Heart right ventricle (tissue), 16 donors: Measurements from ENCODE around the gene UBASH3B. TPM values are rescaled to one million over a fixed set of nuclear protein-coding genes. Genes with fewer than 3 reads are reported as not detected.

ENCODE experiments used
- ATAC-seq, 8 donors: fragments of 200-7000 bp; cut with Tn5 transposase; one replicate each; pipeline ENCODE4 v1.9.1; 2020; ENCODE audit warnings: mild to moderate bottlenecking in 8 of 8, moderate library complexity in 8 of 8, moderate number of reproducible peaks in 1 of 8
- DNase-seq, 2 donors: peaks; one replicate each; pipeline ENCODE4 v3.0.0-alpha.2; 2020
- H3K27ac ChIP-seq, 10 donors: fragments of 200-600 bp; sonication (generic) in 2 of 10; one replicate each; pipeline versions ENCODE4 v1.5.0 to v1.8.0; 2020 to 2022; ENCODE audit warnings: mild to moderate bottlenecking in 3 of 10
- H3K27me3 ChIP-seq, 7 donors: fragments of 200-600 bp; one replicate each; pipeline ENCODE4 v1.8.0; 2021 to 2022; ENCODE audit warnings: mild to moderate bottlenecking in 2 of 7
- H3K36me3 ChIP-seq, 9 donors: fragments of 200-600 bp; sonication (generic) in 1 of 9; one replicate each; pipeline versions ENCODE4 v1.5.0 to v1.8.0; 2020 to 2022; ENCODE audit warnings: mild to moderate bottlenecking in 2 of 9
- H3K4me1 ChIP-seq, 9 donors: fragments of 200-600 bp; sonication (generic) in 1 of 9; one replicate each; pipeline versions ENCODE4 v1.5.0 to v1.8.0; 2020 to 2022; ENCODE audit warnings: mild to moderate bottlenecking in 4 of 9
- H3K4me3 ChIP-seq, 10 donors: fragments of 200-600 bp; sonication (generic) in 2 of 10; one replicate each; pipeline versions ENCODE4 v1.5.0 to v1.8.0; 2020 to 2022; ENCODE audit warnings: mild to moderate bottlenecking in 7 of 10, moderate library complexity in 2 of 10
- H3K9me3 ChIP-seq, 11 donors: fragments of 200-600 bp in 10 of 11; sonication (generic) in 2 of 11; one replicate each; pipeline versions ENCODE4 v1.5.0 to v1.8.0; 2013 to 2022; ENCODE audit warnings: mild to moderate bottlenecking in 2 of 11, control low read depth in 1 of 11, moderate library complexity in 1 of 11
- WGBS, 2 donors: extraction: QIAGEN DNeasy Blood & Tissue Kit; methylation state at CpG; one replicate each; pipeline ENCODE4 v1.1.7; 2013; ENCODE audit warnings: inconsistent platforms in 1 of 2; 5-methylcytosine and 5-hydroxymethylcytosine counted together
- intact Hi-C, 10 donors: fragments of 100-400 bp; cut with DNase I; formaldehyde crosslinking; loops; one replicate each; pipeline versions ENCODE4 v1.11.1 to v1.14.2; 2022
- polyA plus RNA-seq, 2 donors: library from polyadenylated mRNA; stranded (reverse); fragments of 200-250 nt; gene quantifications; one replicate each; pipeline ENCODE4 v1.2.3, GENCODE V29; 2013
- total RNA-seq, 10 donors: library from RNA; stranded (reverse); fragmentation: NEBNext Ultra II Directional in 3 of 10; extraction: Animal tissue kit (Norgen Biotek cat#: 25700) in 3 of 10; gene quantifications; one replicate each; pipeline versions ENCODE4 v1.2.1 to v1.2.4, GENCODE V29; 2021 to 2023
- TF ChIP-seq, protein P1 (sequence below), 9 donors: fragments of 200-600 bp; sonication (generic) in 2 of 9; IDR thresholded peaks; one replicate each; pipeline versions ENCODE4 v1.5.0 to v1.8.0; 2021 to 2022; ENCODE audit warnings: antibody characterized with exemption in 9 of 9, mild to moderate bottlenecking in 5 of 9, moderate library complexity in 1 of 9
- donor health status: Arrhythmogenic right ventricular cardiomyopathy.
- donor health status: ischemic (EF 13 %, LVEDD 7.1; RV severe dilation, severe dysfunction).
- donor health status: healthy with polysubstance abuse.
- donor health status: DM: no; HTN: yes; CAD: no.
- donor health status: DM: no; HTN: no; CAD: no.
- donor health status: ischemic (EF 25% LVEDD 6.9; RV normal size, moderate dysfunction).
- donor health status: ischemic (EF 25% LVEDD 5.7; RV mildly dilated, moderate dysfunction).
- donor health status: healthy.
- donor health status: DM: yes; HTN: yes; CAD: no.
- donor health status: Ischemic cardiomyopathy.
- donor health status: ischemic (EF 35%, LVEDD 5.7; RV mildly dilated, moderate dysfunction).
- donor health status: nonischemic (EF 11% LVEDD 7.7; RV severe dilation, severe dysfunction).
- donor health status: DM: yes; HTN: yes; CAD: no.
- donor health status: PGD.
- donor health status: ischemic (EF 29% LVEDD 5.4; RV normal size, mild dysfunction).
- donor health status: nonischemic (EF 23%, LVEDD 6.1; RV moderate dilation, normal function).

UBASH3B gene
- total and polyA plus RNA-seq, 12 donors = 0.51 to 8.0 (median 1.5) TPM

DNA sequence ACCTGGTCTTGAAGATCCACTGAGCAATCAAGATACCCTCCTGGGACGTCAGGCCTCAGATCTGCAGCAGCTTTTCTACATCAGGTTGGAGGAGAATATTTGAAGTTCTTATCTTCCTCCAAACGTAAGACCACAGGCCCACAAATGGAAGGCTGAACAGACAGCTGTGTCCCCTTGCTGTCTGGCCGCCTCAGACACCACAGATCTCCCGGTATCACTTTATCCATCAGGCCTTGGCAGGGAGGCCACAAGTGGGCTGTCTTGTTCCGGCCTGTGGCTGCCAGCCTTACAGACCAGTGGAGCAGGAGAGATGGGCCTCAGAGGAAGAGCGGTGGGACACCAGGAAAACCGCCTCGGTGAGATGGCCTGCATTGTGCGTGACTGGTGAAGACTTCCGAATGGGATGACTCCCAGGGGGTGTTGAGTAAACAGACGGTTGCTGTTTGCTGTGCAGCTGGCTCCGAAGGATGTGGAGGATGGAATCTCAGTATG lies 15.9 kb downstream of the UBASH3B start:
- Histone ChIP-seq H3K4me1 (peaks cover 0 to 63% (median 0%) of the 10 kb centered on the region in 9 donors), H3K36me3 (no peaks in the 10 kb centered on the region), H3K4me3 (no peak overlapping the region), H3K9me3 (peaks cover 0 to 12% (median 6%) of the 10 kb centered on the region in 11 donors), H3K27me3 (no peaks in the 10 kb centered on the region), H3K27ac (no peak overlapping the region)
- intact Hi-C loops = no loop called here
- DNase-seq = peak in 1 of 2 donors; percentile 40
- ATAC-seq = peak in 7 of 8 donors; percentile 39 to 71 (median 61)
- TF ChIP-seq, protein P1, sequence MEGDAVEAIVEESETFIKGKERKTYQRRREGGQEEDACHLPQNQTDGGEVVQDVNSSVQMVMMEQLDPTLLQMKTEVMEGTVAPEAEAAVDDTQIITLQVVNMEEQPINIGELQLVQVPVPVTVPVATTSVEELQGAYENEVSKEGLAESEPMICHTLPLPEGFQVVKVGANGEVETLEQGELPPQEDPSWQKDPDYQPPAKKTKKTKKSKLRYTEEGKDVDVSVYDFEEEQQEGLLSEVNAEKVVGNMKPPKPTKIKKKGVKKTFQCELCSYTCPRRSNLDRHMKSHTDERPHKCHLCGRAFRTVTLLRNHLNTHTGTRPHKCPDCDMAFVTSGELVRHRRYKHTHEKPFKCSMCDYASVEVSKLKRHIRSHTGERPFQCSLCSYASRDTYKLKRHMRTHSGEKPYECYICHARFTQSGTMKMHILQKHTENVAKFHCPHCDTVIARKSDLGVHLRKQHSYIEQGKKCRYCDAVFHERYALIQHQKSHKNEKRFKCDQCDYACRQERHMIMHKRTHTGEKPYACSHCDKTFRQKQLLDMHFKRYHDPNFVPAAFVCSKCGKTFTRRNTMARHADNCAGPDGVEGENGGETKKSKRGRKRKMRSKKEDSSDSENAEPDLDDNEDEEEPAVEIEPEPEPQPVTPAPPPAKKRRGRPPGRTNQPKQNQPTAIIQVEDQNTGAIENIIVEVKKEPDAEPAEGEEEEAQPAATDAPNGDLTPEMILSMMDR (IDR thresholded peaks at IDR 0.05) = no peak
- WGBS, 2 donors = 45 to 60% methylated on average over 12 of the region's 12 CpGs

DNA sequence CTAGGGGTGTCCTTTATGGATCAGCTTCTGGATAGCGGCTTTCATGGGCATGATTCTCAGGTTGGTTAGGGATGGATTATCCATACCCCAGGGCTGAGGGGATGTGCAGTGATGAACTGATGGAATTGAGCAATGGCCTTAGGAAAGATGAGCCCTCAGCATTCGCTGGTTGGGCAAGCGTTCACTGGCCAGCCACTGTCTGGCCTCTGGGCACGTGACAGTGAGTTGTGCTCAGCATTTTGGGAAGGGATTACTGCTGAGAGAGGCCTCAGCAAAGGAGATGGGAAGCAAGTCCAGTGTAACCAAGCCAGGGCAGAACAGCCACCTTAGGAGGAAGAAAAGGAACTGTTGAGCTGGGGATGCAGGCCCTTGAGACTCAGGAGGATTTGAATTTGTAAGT lies 17.4 kb downstream of the UBASH3B start:
- H3K4me3 ChIP-seq = no peak overlapping the region
- ATAC-seq = peak in 2 of 8 donors; percentile 20 to 75
- WGBS, 2 donors = 90 to 99% methylated on average over 4 of the region's 4 CpGs
- TF ChIP-seq, protein P1 (IDR thresholded peaks at IDR 0.05) = no peak
- no peak for DNase-seq
- peak overlapping the region in 1 of 10 donors; percentile 32 for H3K27ac ChIP-seq
- peaks cover 0 to 51% (median 0%) of the 10 kb centered on the region in 9 donors for H3K4me1 ChIP-seq
- intact Hi-C loops = no loop called here
- peaks cover 0 to 12% (median 6%) of the 10 kb centered on the region in 11 donors for H3K9me3 ChIP-seq
- H3K36me3 ChIP-seq = no peaks in the 10 kb centered on the region
- no peaks in the 10 kb centered on the region for H3K27me3 ChIP-seq

DNA sequence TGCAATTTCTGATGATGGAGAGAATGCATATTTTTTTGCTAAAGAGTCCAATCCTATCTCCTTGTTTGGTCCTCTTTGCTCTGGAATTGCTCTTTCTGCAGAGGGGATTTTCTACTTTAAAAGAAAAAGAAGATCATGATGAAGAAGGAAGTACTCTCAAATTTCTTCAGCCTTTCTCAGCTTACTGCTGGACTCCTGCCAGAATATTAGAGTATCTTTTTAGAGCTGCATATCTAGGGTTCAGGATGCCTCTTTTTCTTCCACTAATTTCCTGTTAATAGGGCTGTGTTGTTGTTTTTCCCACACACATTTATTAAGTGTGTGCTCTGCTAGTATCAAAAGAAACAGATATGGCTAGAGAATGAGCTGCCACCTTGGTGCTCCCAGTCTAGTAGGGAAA lies 18.2 kb downstream of the UBASH3B start:
- no peak for ATAC-seq

DNA sequence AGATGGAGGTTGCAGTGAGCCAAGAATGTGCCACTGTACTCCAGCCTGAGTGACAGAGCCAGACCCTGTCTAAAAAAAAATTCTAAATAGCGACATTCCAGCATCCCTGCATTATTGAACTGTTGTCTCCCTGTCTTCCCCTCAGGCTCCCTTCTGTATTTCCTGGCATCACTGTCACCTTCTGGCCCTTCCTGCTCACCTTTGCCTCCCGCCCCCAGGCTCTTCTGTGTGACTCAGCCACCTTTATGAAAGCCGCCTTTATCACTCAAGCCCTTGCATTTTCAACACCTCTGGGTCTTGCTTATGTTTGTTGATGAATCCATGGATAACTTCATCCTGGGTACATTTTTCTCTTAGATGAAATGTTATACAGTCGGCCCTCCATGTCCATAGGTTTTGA lies 21.1 kb downstream of the UBASH3B start:
- WGBS, 2 donors = 90 to 92% methylated on average over 4 of the region's 4 CpGs
- TF ChIP-seq, protein P1 (IDR thresholded peaks at IDR 0.05) = no peak
- Histone ChIP-seq H3K36me3 (no peaks in the 10 kb centered on the region), H3K27ac (no peak overlapping the region), H3K9me3 (no peaks in the 10 kb centered on the region), H3K4me1 (peaks cover 0 to 38% (median 0%) of the 10 kb centered on the region in 9 donors), H3K4me3 (no peak overlapping the region), H3K27me3 (no peaks in the 10 kb centered on the region)
- intact Hi-C loops = loop anchor here in 1 of 10 donors (5.0 kb wide), 1 partner anchor 76 kb away; no protein-coding TSS in a partner anchor
- ATAC-seq = no peak
- DNase-seq = no peak

More for the DNA sequence above, 18.2 kb downstream of the UBASH3B start:
- Histone ChIP-seq H3K4me1 (peaks cover 0 to 45% (median 0%) of the 10 kb centered on the region in 9 donors), H3K4me3 (no peak overlapping the region), H3K9me3 (peaks cover 0 to 9% (median 6%) of the 10 kb centered on the region in 11 donors), H3K27me3 (no peaks in the 10 kb centered on the region), H3K27ac (peak overlapping the region in 2 of 10 donors; percentile 32 to 39), H3K36me3 (no peaks in the 10 kb centered on the region)
- TF ChIP-seq, protein P1 (IDR thresholded peaks at IDR 0.05) = no peak
- intact Hi-C loops = no loop called here
- no peak for DNase-seq
